Stimulated activated naive CD8-positive, alpha-beta T cell treated with anti-CD3 and anti-CD28 coated beads, Interleukin-15, Interleukin-2, amounts not matched to agents 100 ng/mL and 50 ng/mL, for 24 hours (primary cell): ENCODE results near the gene ABCC1.

Source experiments
- H3K27ac Mint-ChIP-seq: one replicate; pipeline ENCODE4 v1.8.0; 2021; ENCODE audit warnings: mild to moderate bottlenecking, mixed read lengths
- H3K27me3 Mint-ChIP-seq: one replicate; pipeline ENCODE4 v1.8.0; 2021; ENCODE audit warnings: mixed read lengths
- H3K36me3 Mint-ChIP-seq: one replicate; pipeline ENCODE4 v1.8.0; 2021; ENCODE audit warnings: low read depth, mixed read lengths
- H3K4me1 Mint-ChIP-seq: one replicate; pipeline ENCODE4 v1.8.0; 2021; ENCODE audit warnings: low read depth, mixed read lengths
- H3K4me3 Mint-ChIP-seq: one replicate; pipeline ENCODE4 v1.8.0; 2021; ENCODE audit warnings: mild to moderate bottlenecking, mixed read lengths
- H3K9me3 Mint-ChIP-seq: one replicate; pipeline ENCODE4 v1.8.0; 2021; ENCODE audit warnings: mixed read lengths

Gene ABCC1

DNA sequence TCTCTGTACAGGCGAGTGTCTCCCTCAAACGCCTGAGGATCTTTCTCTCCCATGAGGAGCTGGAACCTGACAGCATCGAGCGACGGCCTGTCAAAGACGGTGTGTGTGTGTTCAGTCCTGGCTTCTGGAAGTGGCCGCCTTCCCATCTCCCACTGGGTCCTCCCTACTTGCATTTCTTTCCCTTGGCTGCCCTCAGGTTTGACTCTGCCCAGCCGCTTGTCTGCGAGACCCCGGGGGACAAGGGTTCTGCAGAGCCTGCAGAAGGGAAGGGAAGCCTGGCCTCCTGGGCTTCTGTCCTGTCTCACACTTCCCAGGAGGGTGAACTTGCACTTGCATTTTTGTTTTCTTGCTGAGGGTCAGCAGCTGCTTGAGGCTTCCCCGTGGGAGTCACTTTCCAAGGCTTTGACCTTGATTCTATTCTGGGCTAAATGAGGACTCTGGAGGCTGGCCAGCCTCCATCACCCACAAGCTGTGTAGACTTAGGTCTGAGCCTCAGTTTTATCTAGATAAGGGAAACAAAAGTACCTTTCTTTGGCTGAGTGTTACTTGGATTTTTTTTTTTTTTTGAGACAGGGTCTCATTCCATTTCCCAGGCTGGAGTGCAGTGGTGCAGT lies 122.3 kb downstream of the ABCC1 start:
- Mint-ChIP-seq H3K27ac (no peak overlapping the region), H3K36me3 (peaks cover 62% of the 10 kb centered on the region), H3K27me3 (no peaks in the 10 kb centered on the region), H3K4me1 (no peaks in the 10 kb centered on the region), H3K9me3 (no peaks in the 10 kb centered on the region), H3K4me3 (no peak overlapping the region)

GRCh38 chr16:16073001-16073545 lies 123.7 kb downstream of the ABCC1 start:
- Mint-ChIP-seq H3K4me1 (no peaks in the 10 kb centered on the region), H3K9me3 (no peaks in the 10 kb centered on the region), H3K27ac (no peak overlapping the region), H3K4me3 (no peak overlapping the region), H3K36me3 (peaks cover 61% of the 10 kb centered on the region), H3K27me3 (no peaks in the 10 kb centered on the region)

- Mint-ChIP-seq H3K27me3 (no peaks in the 10 kb centered on the region), H3K27ac (no peak overlapping the region), H3K36me3 (peaks cover 62% of the 10 kb centered on the region), H3K4me3 (no peak overlapping the region), H3K9me3 (no peaks in the 10 kb centered on the region), H3K4me1 (no peaks in the 10 kb centered on the region)
These were observed 124.8 kb downstream of the ABCC1 start for GRCh38 chr16:16073891-16074881.

DNA sequence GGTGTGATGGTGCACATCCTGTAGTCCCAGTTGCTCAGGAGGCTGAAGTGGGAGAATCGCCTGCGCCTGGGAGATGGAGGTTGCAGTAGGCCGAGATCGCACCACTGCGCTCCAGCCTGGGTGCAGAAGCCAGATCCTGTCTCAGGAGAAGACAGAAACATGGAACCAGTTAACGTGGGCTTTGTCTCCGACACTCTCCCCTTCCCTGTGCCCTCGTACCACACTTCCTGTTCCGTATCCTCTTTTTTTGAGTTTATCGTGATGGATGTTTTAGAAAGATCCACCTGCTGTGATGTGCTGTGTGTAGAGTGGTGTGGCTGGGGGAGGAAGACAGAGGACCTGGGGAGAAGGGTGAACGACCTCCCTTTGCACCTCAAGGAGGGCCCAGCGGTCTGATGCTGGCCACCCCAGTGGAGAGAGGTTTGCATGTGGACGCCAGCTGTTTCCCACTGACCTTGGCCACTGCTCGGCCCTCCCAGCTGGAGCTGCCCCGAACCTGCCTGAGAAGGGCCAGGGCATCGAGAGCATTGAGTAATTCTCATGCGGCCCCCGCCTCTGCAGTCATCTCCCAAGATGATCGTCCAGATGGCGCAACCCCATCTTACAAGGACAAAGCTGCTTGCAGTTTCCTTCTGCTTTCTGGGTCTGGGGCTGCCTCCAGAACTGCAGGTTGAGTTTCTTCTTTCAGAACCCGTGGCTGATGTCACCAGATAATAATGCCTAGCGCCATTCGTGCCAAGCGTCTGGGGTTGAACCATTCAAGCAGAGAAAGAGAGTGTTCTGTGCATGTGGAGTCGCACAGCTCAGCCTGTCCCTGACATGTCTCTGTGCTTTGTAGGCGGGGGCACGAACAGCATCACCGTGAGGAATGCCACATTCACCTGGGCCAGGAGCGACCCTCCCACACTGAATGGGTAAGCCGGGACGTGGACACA lies 126.3 kb downstream of the ABCC1 start:
- Mint-ChIP-seq H3K27ac (peak overlapping the region; percentile 71), H3K9me3 (no peaks in the 10 kb centered on the region), H3K4me1 (no peaks in the 10 kb centered on the region), H3K4me3 (no peak overlapping the region), H3K27me3 (no peaks in the 10 kb centered on the region), H3K36me3 (peaks cover 70% of the 10 kb centered on the region)

DNA sequence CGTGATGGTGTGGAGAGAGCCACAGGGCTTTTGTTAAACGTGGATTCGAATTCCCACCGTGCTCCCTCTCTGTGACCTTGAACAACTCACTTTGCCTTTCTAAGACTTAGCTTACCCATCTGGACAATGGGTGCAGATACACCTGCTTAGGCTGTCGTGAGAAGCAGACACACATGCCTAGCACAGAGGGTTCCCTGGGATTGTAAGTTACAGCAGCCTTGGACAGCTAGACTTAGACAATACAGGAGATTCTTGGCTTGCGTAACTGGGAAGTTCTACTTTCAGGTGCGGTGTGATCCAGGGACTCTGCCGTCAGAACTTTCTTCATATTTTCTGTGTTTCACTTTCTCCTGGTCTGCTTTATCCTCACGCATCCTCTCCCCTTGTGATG lies 127.0 kb downstream of the ABCC1 start:
- Mint-ChIP-seq H3K27me3 (no peaks in the 10 kb centered on the region), H3K9me3 (no peaks in the 10 kb centered on the region), H3K36me3 (peaks cover 74% of the 10 kb centered on the region), H3K27ac (no peak overlapping the region), H3K4me3 (no peak overlapping the region), H3K4me1 (no peaks in the 10 kb centered on the region)

DNA sequence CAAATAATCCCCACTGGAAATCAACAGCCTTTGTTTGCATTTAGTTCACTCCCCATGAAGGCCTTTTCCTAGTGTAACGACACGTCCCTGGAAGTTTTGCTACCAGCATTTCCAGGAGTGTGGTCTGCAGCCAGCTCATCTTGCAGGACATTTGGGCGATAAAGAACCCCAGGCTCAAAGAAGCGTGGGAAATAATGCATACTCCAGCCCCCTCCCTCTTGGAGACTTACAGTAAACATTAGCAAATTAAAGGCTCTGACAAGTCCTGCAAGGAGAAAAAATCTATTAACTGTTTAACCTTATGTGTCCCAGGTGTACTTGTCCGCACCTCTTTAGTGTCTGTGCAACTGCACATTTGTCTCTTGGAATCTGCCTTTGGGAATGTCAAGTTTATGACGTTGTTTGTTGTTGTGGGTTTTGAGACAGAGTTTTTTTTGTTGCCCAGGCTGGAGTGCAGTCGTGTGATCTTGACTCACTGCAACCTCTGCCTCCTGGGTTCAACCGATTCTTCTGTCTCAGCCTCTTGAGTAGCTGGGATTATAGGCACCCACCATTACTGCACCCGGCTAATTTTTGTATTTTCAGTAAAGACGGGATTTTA lies 131.1 kb downstream of the ABCC1 start:
- no peak overlapping the region for H3K27ac Mint-ChIP-seq
- no peak overlapping the region for H3K4me3 Mint-ChIP-seq
- H3K36me3 Mint-ChIP-seq: peaks cover 85% of the 10 kb centered on the region
- no peaks in the 10 kb centered on the region for H3K4me1 Mint-ChIP-seq
- H3K27me3 Mint-ChIP-seq: no peaks in the 10 kb centered on the region
- peaks cover 6% of the 10 kb centered on the region for H3K9me3 Mint-ChIP-seq

DNA sequence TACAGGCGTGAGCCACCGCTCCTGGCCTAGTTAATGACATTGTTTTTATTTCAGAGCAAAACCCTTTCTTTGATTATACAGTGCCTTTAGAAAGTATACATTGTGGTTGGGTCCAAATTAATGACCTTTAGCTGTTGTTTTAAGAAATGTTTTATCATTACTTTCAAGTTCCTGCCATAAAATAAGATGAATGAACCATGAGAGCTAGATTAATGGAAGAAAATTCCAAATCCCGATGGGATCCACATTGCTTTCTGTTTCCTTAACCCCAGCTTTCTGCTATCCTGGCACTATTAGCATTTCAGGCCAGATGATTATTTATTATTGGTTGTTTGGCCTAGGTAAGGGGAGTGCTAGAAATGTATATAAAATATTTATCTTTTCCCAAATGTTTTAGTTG lies 131.7 kb downstream of the ABCC1 start:
- H3K4me3 Mint-ChIP-seq: no peak overlapping the region
- peaks cover 6% of the 10 kb centered on the region for H3K9me3 Mint-ChIP-seq
- H3K4me1 Mint-ChIP-seq: no peaks in the 10 kb centered on the region
- H3K27ac Mint-ChIP-seq: no peak overlapping the region
- H3K36me3 Mint-ChIP-seq: peaks cover 88% of the 10 kb centered on the region
- H3K27me3 Mint-ChIP-seq: no peaks in the 10 kb centered on the region

DNA sequence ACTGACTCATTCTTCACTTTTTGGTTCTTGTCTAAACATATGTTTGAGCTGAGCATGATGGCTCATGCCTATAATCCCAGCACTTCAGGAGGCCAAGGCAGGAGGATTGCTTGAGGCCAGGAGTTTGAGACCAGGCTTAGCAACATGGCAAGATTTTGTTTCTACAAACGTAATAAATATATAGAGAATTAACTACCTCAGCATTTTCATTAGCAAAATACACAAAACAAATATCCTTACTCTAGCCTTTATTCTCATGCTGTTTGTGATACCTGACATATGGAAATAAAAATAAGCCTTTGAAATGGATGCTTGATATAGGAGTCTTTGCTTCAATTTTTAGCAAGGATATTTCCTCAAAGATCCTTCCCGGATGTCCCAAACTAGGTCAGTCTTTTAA lies 132.8 kb downstream of the ABCC1 start:
- Mint-ChIP-seq H3K36me3 (peaks cover 88% of the 10 kb centered on the region), H3K4me1 (no peaks in the 10 kb centered on the region), H3K4me3 (no peak overlapping the region), H3K27me3 (no peaks in the 10 kb centered on the region), H3K9me3 (peaks cover 6% of the 10 kb centered on the region), H3K27ac (no peak overlapping the region)

DNA sequence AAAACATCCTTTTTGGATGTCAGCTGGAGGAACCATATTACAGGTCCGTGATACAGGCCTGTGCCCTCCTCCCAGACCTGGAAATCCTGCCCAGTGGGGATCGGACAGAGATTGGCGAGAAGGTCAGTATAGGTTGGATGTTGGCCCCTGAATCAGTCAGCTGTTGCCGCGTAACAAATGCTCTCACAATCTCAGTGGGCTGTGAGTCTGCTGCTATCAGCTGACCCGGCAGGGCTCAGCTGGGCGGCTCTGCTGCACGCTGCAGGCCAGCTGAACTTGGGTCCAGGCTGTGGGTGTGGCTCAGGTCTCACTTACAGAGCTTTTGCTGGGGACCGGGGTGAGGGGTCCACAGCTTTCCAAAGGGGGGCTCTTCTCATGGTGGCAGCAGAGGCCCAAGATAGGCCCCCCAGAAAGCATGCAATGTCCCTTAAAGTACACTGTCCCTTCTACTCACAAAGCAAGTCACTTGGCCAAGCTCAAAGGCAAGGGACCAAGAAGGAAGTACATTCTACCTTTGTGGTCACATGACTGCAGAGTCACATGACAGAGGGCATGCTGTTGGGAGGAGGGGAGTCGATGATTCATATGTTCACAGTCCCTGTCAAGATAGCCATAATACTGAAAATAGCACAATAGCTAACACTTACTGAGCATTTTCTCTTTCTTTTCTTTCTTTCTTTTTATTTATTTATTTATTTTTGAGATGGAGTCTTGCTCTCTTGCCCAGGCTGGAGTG lies 134.2 kb downstream of the ABCC1 start:
- Mint-ChIP-seq H3K36me3 (peaks cover 86% of the 10 kb centered on the region), H3K4me3 (no peak overlapping the region), H3K9me3 (peaks cover 6% of the 10 kb centered on the region), H3K4me1 (no peaks in the 10 kb centered on the region), H3K27ac (peak overlapping the region; percentile 55), H3K27me3 (no peaks in the 10 kb centered on the region)

DNA sequence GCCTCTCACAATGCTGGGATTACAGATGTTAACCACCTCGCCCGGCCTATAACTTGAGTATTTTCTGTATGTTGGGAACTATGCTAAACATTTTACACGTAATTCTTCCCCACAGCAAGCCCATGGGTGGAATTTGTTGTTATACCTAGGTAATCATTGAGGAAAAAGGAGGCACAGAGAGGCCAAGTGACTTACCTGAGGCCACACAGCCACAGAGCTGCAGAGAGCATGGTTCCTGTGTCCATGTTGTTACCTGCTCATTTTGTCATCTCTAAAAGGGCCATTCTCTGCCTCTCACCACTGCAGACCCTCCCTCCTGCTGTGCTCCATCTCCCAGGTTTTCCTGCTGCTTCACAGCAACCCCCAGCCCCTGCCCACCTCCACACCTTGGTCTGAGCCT lies 135.5 kb downstream of the ABCC1 start:
- peaks cover 84% of the 10 kb centered on the region for H3K36me3 Mint-ChIP-seq
- H3K9me3 Mint-ChIP-seq: peaks cover 6% of the 10 kb centered on the region

DNA sequence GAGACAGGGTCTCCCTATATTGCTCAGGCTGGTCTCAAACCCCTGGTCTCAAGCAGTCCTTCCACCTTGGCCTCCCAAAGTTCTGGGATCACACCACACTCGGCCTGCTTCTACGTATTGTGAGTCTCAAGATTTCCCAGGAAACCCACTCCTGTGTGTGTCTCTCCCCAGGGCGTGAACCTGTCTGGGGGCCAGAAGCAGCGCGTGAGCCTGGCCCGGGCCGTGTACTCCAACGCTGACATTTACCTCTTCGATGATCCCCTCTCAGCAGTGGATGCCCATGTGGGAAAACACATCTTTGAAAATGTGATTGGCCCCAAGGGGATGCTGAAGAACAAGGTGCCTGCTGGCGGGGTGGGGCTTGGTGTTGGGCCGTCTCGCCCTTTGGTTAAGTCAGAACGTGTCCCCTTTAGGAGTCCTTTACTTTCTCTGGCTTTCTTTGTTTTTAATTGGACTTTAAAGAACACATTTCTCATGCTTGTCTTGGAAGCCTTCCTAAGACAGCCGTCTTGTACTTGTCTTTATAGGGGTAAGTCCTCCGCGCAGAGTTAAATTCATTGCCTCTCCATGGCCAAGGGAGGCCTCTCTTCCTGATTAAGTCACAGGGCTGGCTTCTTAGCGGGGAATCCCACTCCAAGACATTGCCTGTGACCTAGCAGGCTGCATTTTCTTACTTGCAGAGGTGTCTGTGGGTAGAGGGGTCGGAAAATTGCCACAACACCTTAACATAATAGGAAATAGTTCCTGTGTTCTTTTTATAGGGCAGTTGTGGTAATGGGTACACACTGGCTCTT lies 137.4 kb downstream of the ABCC1 start:
- Mint-ChIP-seq H3K36me3 (peaks cover 82% of the 10 kb centered on the region), H3K27ac (no peak overlapping the region), H3K27me3 (no peaks in the 10 kb centered on the region), H3K4me1 (no peaks in the 10 kb centered on the region), H3K4me3 (no peak overlapping the region), H3K9me3 (peaks cover 6% of the 10 kb centered on the region)

More for the DNA sequence above, 135.5 kb downstream of the ABCC1 start:
- Mint-ChIP-seq H3K27ac (no peak overlapping the region), H3K4me3 (no peak overlapping the region), H3K4me1 (no peaks in the 10 kb centered on the region), H3K27me3 (no peaks in the 10 kb centered on the region)

- no peak overlapping the region for H3K27ac Mint-ChIP-seq
- H3K9me3 Mint-ChIP-seq: no peaks in the 10 kb centered on the region
- H3K36me3 Mint-ChIP-seq: peaks cover 73% of the 10 kb centered on the region
- H3K4me3 Mint-ChIP-seq: no peak overlapping the region
- no peaks in the 10 kb centered on the region for H3K27me3 Mint-ChIP-seq
- H3K4me1 Mint-ChIP-seq: peaks cover 3% of the 10 kb centered on the region
These were observed 140.8 kb downstream of the ABCC1 start for GRCh38 chr16:16090238-16090637.

GRCh38 chr16:16092925-16093627 lies 143.7 kb downstream of the ABCC1 start:
- no peak overlapping the region for H3K4me3 Mint-ChIP-seq
- peaks cover 76% of the 10 kb centered on the region for H3K36me3 Mint-ChIP-seq
- H3K27me3 Mint-ChIP-seq: no peaks in the 10 kb centered on the region
- H3K4me1 Mint-ChIP-seq: peaks cover 3% of the 10 kb centered on the region
- no peaks in the 10 kb centered on the region for H3K9me3 Mint-ChIP-seq
- H3K27ac Mint-ChIP-seq: no peak overlapping the region
